H1 (cell line): ENCODE data around the gene OMP. TPM values are rescaled to one million over a fixed set of nuclear protein-coding genes. Genes with fewer than 3 reads are reported as not detected.

Experiments
- CTCF ChIA-PET: fragments of 300-600 bp; sonication (Branson Sonifier 250); formaldehyde crosslinking; loops from one replicate; lab custom pipeline; 2021; ENCODE audit not compliant: partially characterized antibody; lab: Charles Lee
- POLR2A ChIA-PET: fragments of 300-600 bp; sonication (Branson Sonifier 250); formaldehyde crosslinking; loops from one replicate; lab custom pipeline; 2021; ENCODE audit warnings: inconsistent platforms; ENCODE audit not compliant: partially characterized antibody; lab: Charles Lee
- DNase-seq, 2 experiments: peaks; one replicate each; pipeline versions ENCODE4 v3.0.0 to v3.0.0-alpha.2; 2010 to 2022; ENCODE audit warnings: low spot score in 2 of 2, low read depth in 1 of 2, mixed read lengths in 1 of 2
- FAIRE-seq: peaks from 2 replicates; lab custom pipeline; 2011; peaks lifted over from hg19 to GRCh38; lab: Jason Lieb, UNC
- H2AFZ ChIP-seq: 2 replicates; pipeline ENCODE4 v1.8.1; 2012; ENCODE audit warnings: low read length, inconsistent platforms
- H2AK5ac ChIP-seq: 2 replicates; pipeline ENCODE4 v1.6.1; 2013; ENCODE audit warnings: low read depth, low read length
- H2BK120ac ChIP-seq: replicated peaks from 2 replicates; pipeline ENCODE3; 2013; ENCODE audit warnings: low read depth, low read length, inconsistent platforms
- H2BK12ac ChIP-seq: 2 replicates; pipeline ENCODE4 v1.6.1; 2013; ENCODE audit warnings: low read depth, low read length
- H2BK15ac ChIP-seq: 2 replicates; pipeline ENCODE4 v1.6.1; 2013; ENCODE audit warnings: low read length
- H2BK20ac ChIP-seq: 2 replicates; pipeline ENCODE4 v1.6.1; 2013; ENCODE audit warnings: low read length
- H2BK5ac ChIP-seq: 2 replicates; pipeline ENCODE4 v1.6.1; 2013; ENCODE audit warnings: low read depth, low read length
- H3K14ac ChIP-seq: 2 replicates; pipeline ENCODE4 v1.6.1; 2013; ENCODE audit warnings: inconsistent platforms; ENCODE audit not compliant: insufficient read length
- H3K18ac ChIP-seq: 2 replicates; pipeline ENCODE4 v1.6.1; 2013; ENCODE audit warnings: low read length; ENCODE audit errors: extremely low read depth
- H3K23ac ChIP-seq: 2 replicates; pipeline ENCODE4 v1.6.1; 2013; ENCODE audit warnings: inconsistent platforms; ENCODE audit not compliant: insufficient read length
- H3K23me2 ChIP-seq: 2 replicates; pipeline ENCODE4 v1.6.1; 2013; ENCODE audit warnings: low read depth, low read length
- H3K27ac ChIP-seq: 2 replicates; pipeline ENCODE4 v1.6.1; 2011; ENCODE audit warnings: low read depth, low read length, inconsistent platforms
- H3K27me3 ChIP-seq, 4 experiments: replicated peaks in 1 of 4; 1 replicate in 1 of 4; 2 replicates in 3 of 4; pipeline versions ENCODE4 v1.6.1 to v1.8.1; 2011 to 2013; ENCODE audit warnings: low read length in 3 of 4, mild to moderate bottlenecking in 3 of 4, inconsistent platforms in 2 of 4, mixed read lengths in 2 of 4, moderate library complexity in 1 of 4; ENCODE audit not compliant: control insufficient read depth in 3 of 4, insufficient read depth in 3 of 4; ENCODE audit errors: extremely low read depth in 1 of 4
- H3K36me3 ChIP-seq, 4 experiments: 2 replicates each; pipeline versions ENCODE4 v1.6.1 to v1.8.1; 2011 to 2013; ENCODE audit warnings: mild to moderate bottlenecking in 4 of 4, low read length in 3 of 4, moderate library complexity in 2 of 4, control low read depth in 1 of 4, inconsistent platforms in 1 of 4; ENCODE audit not compliant: insufficient read depth in 4 of 4, control insufficient read depth in 2 of 4
- H3K4ac ChIP-seq: replicated peaks from 2 replicates; pipeline ENCODE3; 2013; ENCODE audit warnings: low read length, low read depth, mixed read lengths, inconsistent platforms; ENCODE audit not compliant: insufficient read length
- H3K4me1 ChIP-seq, 4 experiments: replicated peaks in 1 of 4; 1 replicate in 1 of 4; 2 replicates in 3 of 4; pipeline versions ENCODE4 v1.6.1 to v1.8.1; 2011 to 2013; ENCODE audit warnings: low read length in 3 of 4, inconsistent platforms in 2 of 4, mixed read lengths in 1 of 4; ENCODE audit not compliant: insufficient read depth in 4 of 4, control insufficient read depth in 3 of 4
- H3K4me2 ChIP-seq, 2 experiments: 2 replicates each; pipeline versions ENCODE4 v1.6.1 to v1.8.1; 2011 to 2013; ENCODE audit warnings: low read depth in 2 of 2, low read length in 2 of 2, control low read depth in 1 of 2, inconsistent platforms in 1 of 2, mild to moderate bottlenecking in 1 of 2; ENCODE audit not compliant: insufficient read depth in 1 of 2
- H3K4me3 ChIP-seq, 4 experiments: fragments of 200-600, 300-600 bp in 1 of 4; sonication (generic), shearing (Covaris generic), sonication (Bioruptor Twin) in 1 of 4; 2 replicates each; pipeline versions ENCODE4 v1.5.1 to v1.8.1; 2011 to 2016; ENCODE audit warnings: low read length in 4 of 4, low read depth in 3 of 4, control low read depth in 2 of 4, inconsistent platforms in 2 of 4, mild to moderate bottlenecking in 2 of 4, mixed read lengths in 1 of 4, moderate library complexity in 1 of 4; ENCODE audit not compliant: insufficient read depth in 2 of 4; ENCODE audit errors: extremely low read depth in 1 of 4
- H3K56ac ChIP-seq: replicated peaks from 2 replicates; pipeline ENCODE3; 2013; ENCODE audit warnings: low read depth, mild to moderate bottlenecking, mixed read lengths, low read length, inconsistent platforms; ENCODE audit not compliant: insufficient read length
- H3K79me1 ChIP-seq: 2 replicates; pipeline ENCODE4 v1.6.1; 2013; ENCODE audit warnings: low read depth, low read length, control low read depth
- H3K79me2 ChIP-seq, 2 experiments: 2 replicates each; pipeline versions ENCODE4 v1.6.1 to v1.8.1; 2012 to 2013; ENCODE audit warnings: low read length in 2 of 2, mild to moderate bottlenecking in 2 of 2, inconsistent platforms in 1 of 2; ENCODE audit not compliant: insufficient read depth in 2 of 2, control insufficient read depth in 1 of 2
- H3K9ac ChIP-seq, 4 experiments: replicated peaks in 1 of 4; 1 replicate in 1 of 4; 2 replicates in 3 of 4; pipeline versions ENCODE4 v1.6.1 to v1.8.1; 2011 to 2013; ENCODE audit warnings: low read depth in 3 of 4, low read length in 3 of 4, control low read depth in 2 of 4, mild to moderate bottlenecking in 2 of 4, moderate library complexity in 2 of 4, inconsistent platforms in 1 of 4; ENCODE audit errors: extremely low read depth in 1 of 4
- H3K9me3 ChIP-seq, 2 experiments: 2 replicates each; pipeline versions ENCODE4 v1.6.1 to v1.8.1; 2012 to 2013; ENCODE audit warnings: mild to moderate bottlenecking in 2 of 2, moderate library complexity in 2 of 2, control low read depth in 1 of 2, inconsistent platforms in 1 of 2, low read depth in 1 of 2, low read length in 1 of 2, mixed read lengths in 1 of 2; ENCODE audit not compliant: insufficient read depth in 2 of 2
- H4K20me1 ChIP-seq, 2 experiments: replicated peaks in 1 of 2; 2 replicates each; pipeline versions ENCODE3 to v1.8.1; 2011 to 2013; ENCODE audit warnings: inconsistent platforms in 2 of 2, low read length in 2 of 2, mild to moderate bottlenecking in 1 of 2; ENCODE audit not compliant: insufficient read depth in 2 of 2, control insufficient read depth in 1 of 2
- H4K5ac ChIP-seq: 2 replicates; pipeline ENCODE4 v1.6.1; 2013; ENCODE audit warnings: low read length, low read depth, mixed read lengths, inconsistent platforms; ENCODE audit not compliant: insufficient read length
- H4K8ac ChIP-seq: 2 replicates; pipeline ENCODE4 v1.8.0; 2013; ENCODE audit warnings: mild to moderate bottlenecking, moderate library complexity, low read length, inconsistent platforms; ENCODE audit not compliant: insufficient read depth; ENCODE audit errors: extremely low read depth
- H4K91ac ChIP-seq: replicated peaks from 2 replicates; pipeline ENCODE3; 2013; ENCODE audit warnings: low read length, mixed read lengths, inconsistent platforms; ENCODE audit not compliant: insufficient read length
- KDM4A ChIP-seq: IDR thresholded peaks from one replicate; pipeline ENCODE4 v1.7.1; 2012; ENCODE audit warnings: low read depth, mild to moderate bottlenecking, moderate library complexity, low read length, inconsistent platforms; ENCODE audit not compliant: severe bottlenecking
- WGBS, 2 experiments: shearing (Covaris generic) in 1 of 2; methylation state at CpG; one replicate each; pipeline versions ENCODE4 v1.1.6 to v1.1.7; 2013 to 2015; ENCODE audit warnings: low lambda C conversion rate in 2 of 2, mixed read lengths in 2 of 2, inconsistent platforms in 1 of 2, low coverage in 1 of 2, missing lambda C conversion rate in 1 of 2; ENCODE audit not compliant: insufficient replicate concordance in 2 of 2, insufficient coverage in 1 of 2, insufficient read length in 1 of 2; ENCODE audit errors: extremely low coverage in 1 of 2, missing lambda C conversion rate in 1 of 2; 5-methylcytosine and 5-hydroxymethylcytosine counted together
- polyA plus RNA-seq, 7 experiments: library from polyadenylated mRNA; depleted of rRNA in 3 of 7; stranded (reverse) in 5 of 7; unstranded in 2 of 7; fragments of >200 nt in 5 of 7; fragments of 200-250 nt in 2 of 7; gene quantifications; 1 replicate in 5 of 7; 2 replicates in 1 of 7; 4 replicates in 1 of 7; pipeline versions ENCODE4 v1.2.1 to v1.2.3, GENCODE V29; 2011 to 2013; ENCODE audit warnings: missing spikeins in 2 of 7, mixed read lengths in 2 of 7
- total RNA-seq: library from RNA; stranded (reverse); fragmentation: NEBNext Ultra II Directional; extraction: Animal tissue kit (Norgen Biotek cat#: 25700); gene quantifications from 2 replicates; pipeline ENCODE4 v1.2.1, GENCODE V29; 2021

Gene OMP
- total and polyA plus RNA-seq, 2 of the 8 experiments (the other 6 are each of a cell fraction or from before 2014, with no cell fraction given): not detected

GRCh38 chr11:77053217-77054015, 49.2 kb upstream of the OMP start:
- Histone ChIP-seq H3K27me3 (no peaks in the 10 kb centered on the region), H4K8ac (no peak overlapping the region; the same call in 1 of the 2 replicates), H2AK5ac (no peak overlapping the region), H3K27ac (no peak overlapping the region), H3K4me3 (no peak overlapping the region), H3K9me3 (peaks cover 0 to 3% of the 10 kb centered on the region in 2 experiments; a peak in 1 of 4 replicates), H3K9ac (no peak overlapping the region), H2AFZ (no peak overlapping the region), H3K18ac (no peak overlapping the region), H3K23ac (no peak overlapping the region), H3K79me1 (no peaks in the 10 kb centered on the region), H3K4ac (no peak overlapping the region), H2BK120ac (no peak overlapping the region), H3K36me3 (no peaks in the 10 kb centered on the region), H4K91ac (no peak overlapping the region), H4K20me1 (no peaks in the 10 kb centered on the region), H3K79me2 (no peaks in the 10 kb centered on the region), H3K4me1 (no peaks in the 10 kb centered on the region), H4K5ac (no peak overlapping the region), H2BK5ac (no peak overlapping the region), H3K23me2 (no peaks in the 10 kb centered on the region), H2BK15ac (no peak overlapping the region), H2BK20ac (no peak overlapping the region), H3K56ac (no peak overlapping the region), H2BK12ac (no peak overlapping the region), H3K14ac (no peak overlapping the region), H3K4me2 (no peak overlapping the region)
- DNase-seq (no peak), FAIRE-seq (no peak)
- ChIA-PET POLR2A (no interaction called here), CTCF (interaction anchor here (0.6 to 12.7 kb wide), 12 partner anchors 8 to 192 kb away, joined by 3 to 201 read pairs (median 4); partner anchors contain the start of gene MYO7A)
- WGBS, 2 experiments: 91% methylated on average over 14 of the region's 14 CpGs; no CpG with 5 or more reads in 1 of the 2 experiments
- no peak for TF ChIP-seq KDM4A
